ENCODE results near the gene GLIPR1L2.

GLIPR1L2 gene

DNA sequence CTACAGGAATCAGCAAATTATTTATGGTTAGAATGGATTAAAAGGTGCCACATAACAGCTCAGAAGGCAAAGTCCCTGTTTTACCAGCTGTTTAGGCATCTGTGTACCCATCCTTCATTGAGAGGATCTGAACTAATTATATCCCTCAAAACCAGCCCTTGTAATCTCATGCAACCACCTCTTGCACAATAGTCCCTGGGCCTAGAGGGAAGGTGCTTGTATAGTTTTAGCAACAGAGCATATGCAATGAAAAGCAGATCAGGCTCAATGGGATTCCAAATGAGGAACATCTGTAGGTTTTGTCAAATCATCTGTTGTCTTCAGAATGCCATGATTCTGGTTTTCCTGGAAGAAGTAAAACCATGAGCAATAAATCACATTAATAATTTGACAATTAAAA, 26.0 kb upstream of the GLIPR1L2 start:
- TF ChIP-seq, protein P1, sequence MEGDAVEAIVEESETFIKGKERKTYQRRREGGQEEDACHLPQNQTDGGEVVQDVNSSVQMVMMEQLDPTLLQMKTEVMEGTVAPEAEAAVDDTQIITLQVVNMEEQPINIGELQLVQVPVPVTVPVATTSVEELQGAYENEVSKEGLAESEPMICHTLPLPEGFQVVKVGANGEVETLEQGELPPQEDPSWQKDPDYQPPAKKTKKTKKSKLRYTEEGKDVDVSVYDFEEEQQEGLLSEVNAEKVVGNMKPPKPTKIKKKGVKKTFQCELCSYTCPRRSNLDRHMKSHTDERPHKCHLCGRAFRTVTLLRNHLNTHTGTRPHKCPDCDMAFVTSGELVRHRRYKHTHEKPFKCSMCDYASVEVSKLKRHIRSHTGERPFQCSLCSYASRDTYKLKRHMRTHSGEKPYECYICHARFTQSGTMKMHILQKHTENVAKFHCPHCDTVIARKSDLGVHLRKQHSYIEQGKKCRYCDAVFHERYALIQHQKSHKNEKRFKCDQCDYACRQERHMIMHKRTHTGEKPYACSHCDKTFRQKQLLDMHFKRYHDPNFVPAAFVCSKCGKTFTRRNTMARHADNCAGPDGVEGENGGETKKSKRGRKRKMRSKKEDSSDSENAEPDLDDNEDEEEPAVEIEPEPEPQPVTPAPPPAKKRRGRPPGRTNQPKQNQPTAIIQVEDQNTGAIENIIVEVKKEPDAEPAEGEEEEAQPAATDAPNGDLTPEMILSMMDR (IDR thresholded peaks at IDR 0.05), result no peak

DNA sequence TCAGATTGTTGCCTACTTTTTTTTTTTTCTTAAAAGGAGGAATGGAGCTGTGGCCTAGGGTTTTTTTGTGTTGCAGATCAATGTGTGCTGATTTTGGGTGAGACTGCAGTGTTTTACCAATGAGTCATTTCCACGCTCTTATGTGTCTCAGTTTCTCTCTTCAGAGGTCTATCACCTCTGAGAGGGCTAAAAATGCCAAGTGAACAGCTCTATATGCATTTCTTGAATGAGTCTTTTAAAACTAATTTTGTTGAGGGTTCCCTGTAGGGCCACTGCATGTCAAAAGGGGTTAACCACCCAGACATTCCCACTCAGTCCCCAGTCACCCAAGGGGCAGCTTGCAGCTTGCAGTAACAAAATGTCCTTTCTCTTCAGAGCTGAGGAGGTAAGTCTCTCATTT, 24.3 kb upstream of the GLIPR1L2 start:
- TF ChIP-seq, protein P1 (IDR thresholded peaks at IDR 0.05), result no peak

DNA sequence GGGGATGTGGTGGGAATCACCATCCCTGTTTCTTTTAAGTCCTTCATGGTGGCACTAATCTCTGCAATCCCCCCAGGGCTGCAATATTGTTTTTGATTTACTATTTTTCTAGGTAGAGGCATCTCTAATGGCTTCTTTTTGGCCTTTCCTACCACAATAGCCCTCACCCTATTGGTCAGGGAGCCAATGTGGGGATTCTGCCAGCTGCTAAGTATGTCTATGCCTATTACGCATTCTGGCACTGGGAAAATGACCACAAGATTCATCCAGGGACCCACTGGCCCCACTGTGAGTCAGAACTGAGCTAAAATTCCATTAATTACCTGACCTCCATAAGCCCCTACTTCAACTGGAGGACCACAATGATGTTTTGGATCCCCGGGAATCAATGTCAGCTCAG, 15.9 kb upstream of the GLIPR1L2 start:
- TF ChIP-seq, protein P1 (IDR thresholded peaks at IDR 0.05), result no peak

DNA sequence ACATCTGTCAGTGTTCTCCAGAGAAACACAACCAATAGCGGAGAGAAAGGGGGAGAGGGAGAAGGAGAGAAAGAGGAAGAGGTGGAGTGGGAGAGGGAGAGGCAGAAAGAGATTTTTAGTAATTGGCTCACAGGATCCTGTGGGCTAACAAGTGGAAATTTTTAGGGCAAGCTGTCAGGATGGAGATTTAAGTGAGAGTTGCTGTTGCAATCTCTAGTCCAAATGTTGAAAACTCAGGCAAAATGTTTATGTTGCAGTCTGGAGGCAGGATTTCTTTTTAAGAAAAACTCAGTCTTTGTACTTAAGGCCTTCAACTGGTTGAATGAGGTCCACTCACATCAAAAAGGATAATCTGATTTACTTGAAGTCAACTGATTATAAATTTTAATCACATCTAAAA, 12.5 kb upstream of the GLIPR1L2 start:
- TF ChIP-seq, protein P1 (IDR thresholded peaks at IDR 0.05), result no peak

DNA sequence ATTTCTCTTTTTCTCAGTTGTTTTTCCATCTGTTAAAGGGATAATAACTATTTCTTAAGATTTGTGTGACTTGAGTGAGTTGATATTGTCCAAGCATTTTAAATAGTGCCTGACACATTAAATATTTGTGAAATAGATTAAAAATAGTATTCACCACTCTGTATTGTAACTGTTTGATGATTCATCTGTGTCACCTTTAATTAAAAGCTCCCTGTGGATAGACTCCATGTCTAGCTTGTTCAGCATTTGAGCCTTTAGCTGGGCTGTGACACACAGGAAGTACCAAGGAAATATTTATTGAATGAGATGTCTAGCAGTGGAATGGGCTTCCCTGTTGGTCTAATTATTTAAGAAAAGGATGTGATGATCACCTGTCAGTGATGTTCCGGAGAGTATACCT, 1.8 kb upstream of the GLIPR1L2 start:
- TF ChIP-seq, protein P1 (IDR thresholded peaks at IDR 0.05), result no peak

DNA sequence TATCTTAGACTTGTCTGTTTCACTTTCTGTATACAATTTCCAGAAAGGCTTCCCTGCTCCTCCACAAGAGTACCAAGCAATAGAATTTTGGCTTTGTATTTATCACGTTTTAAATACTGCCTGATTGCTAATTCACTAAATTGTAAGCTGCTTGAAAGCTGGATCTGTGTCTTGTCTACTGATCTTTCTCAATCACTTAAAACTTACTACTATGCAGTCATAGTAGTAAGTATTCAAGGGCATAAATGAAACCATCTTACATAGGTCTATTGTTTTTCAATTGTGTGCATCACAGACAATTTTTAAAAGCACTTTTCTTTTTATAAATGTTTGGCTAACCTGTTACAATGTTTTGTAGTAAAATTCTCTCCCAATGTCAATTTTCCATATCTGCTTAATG, 1.2 kb upstream of the GLIPR1L2 start:
- TF ChIP-seq, protein P1 (IDR thresholded peaks at IDR 0.05), result no peak

DNA sequence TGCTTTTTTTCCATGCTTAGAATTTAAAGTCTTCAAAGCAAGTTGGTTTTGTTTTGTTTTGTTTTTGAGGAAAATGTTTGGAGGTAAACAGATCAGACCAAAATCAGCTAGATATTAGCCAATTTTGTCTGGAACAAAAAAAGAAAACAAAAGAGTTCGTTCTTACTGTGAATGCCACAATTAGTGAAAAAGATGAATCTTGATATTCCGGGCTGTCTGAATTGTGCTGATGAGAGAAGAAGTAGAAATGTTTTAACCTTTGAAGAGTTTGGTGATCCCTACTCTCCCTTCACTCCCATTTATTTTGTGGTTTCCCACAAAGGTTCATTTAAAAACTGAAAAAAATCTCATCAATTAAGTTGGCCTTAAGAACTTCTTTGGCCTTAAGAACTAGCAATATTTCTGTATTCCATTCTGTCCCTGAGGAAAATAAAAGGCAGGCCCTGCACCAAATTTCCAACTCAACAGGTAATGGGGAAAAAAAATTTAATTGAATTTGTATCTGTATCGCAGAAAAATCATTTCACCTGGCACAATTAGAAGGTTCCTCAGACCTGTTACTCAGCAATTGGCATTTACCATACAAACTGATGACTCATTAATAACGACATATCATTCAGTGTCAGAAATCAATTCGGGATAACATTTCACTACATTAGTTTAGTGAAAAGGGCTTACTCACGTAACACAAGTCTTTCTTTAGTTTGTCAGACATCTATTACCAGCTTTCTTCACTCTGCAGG, 562 bp upstream of the GLIPR1L2 start:
- TF ChIP-seq, protein P1 (IDR thresholded peaks at IDR 0.05), result no peak

DNA sequence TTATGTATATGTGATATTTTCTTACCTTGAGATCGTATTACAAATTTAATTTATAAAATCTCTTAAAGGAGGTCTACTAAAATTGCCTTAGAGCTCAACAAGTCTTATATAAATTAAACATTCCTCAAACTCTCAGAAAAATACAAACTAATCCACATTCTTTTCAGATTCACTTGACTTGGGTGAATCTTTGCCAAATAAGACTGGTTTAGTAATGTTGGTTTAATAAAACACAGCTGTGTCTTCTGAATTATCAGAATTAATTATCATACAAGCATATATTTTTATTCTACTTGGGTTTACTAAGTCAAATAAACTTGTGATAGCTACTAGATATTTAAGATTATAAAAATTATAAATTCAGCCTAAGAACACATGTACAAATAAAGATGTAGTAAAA, 13.3 kb downstream of the GLIPR1L2 start:
- TF ChIP-seq, protein P1 (IDR thresholded peaks at IDR 0.05), result no peak
